Muscle layer of duodenum (tissue), 2 donors: ENCODE data around the gene MCOLN3.
"Not testable (repeated sequence)": the region's sequence is repeated elsewhere in the genome, so short reads cannot be mapped to it uniquely, and the experiment has no call there.

Experiments used
- H3K27ac ChIP-seq: one replicate; pipeline ENCODE4 v1.7.0; 2013; ENCODE audit warnings: mild to moderate bottlenecking, low read length
- H3K27me3 ChIP-seq: one replicate; pipeline ENCODE4 v1.7.0; 2013; ENCODE audit warnings: low read depth, mild to moderate bottlenecking, control low read depth, low read length
- H3K36me3 ChIP-seq, 2 donors: one replicate each; pipeline ENCODE4 v1.7.0; 2013; ENCODE audit warnings: low read length in 2 of 2, control low read depth in 1 of 2, mild to moderate bottlenecking in 1 of 2; ENCODE audit not compliant: insufficient read depth in 2 of 2, control insufficient read depth in 1 of 2
- H3K4me1 ChIP-seq, 2 donors: one replicate each; pipeline ENCODE4 v1.7.0; 2013; ENCODE audit warnings: low read length in 2 of 2, mild to moderate bottlenecking in 2 of 2, control low read depth in 1 of 2, moderate library complexity in 1 of 2; ENCODE audit not compliant: insufficient read depth in 2 of 2, control insufficient read depth in 1 of 2
- H3K4me3 ChIP-seq, 2 donors: one replicate each; pipeline ENCODE4 v1.7.0; 2013; ENCODE audit warnings: low read length in 2 of 2, low read depth in 1 of 2, mild to moderate bottlenecking in 1 of 2
- H3K9me3 ChIP-seq, 2 donors: one replicate each; pipeline ENCODE4 v1.7.0; 2013; ENCODE audit warnings: low read length in 2 of 2, control low read depth in 1 of 2, mild to moderate bottlenecking in 1 of 2; ENCODE audit not compliant: control insufficient read depth in 1 of 2
- donor health status: healthy.

The MCOLN3 gene

DNA sequence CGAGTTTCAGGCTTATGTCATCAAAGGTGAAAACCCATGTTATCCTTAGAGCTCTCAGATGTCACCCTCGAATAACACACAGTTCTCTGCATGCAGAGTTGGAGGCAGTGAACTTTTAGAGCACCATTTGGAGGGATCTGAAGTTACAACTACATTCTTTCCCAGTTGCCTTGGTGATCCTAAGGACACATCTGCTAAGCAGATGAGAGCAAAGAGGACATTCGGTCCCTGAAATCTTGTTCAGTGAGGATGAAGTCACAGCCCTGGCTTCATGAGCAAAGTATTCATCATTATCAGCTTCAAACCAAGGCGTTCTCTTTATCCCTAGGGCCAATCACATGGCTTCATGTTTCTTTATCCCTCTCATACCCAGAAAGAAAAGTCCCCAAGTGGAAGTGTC, 28.3 kb downstream of the MCOLN3 start:
- Histone ChIP-seq H3K4me3 (no peak overlapping the region), H3K4me1 (no peaks in the 10 kb centered on the region), H3K27me3 (no peaks in the 10 kb centered on the region), H3K9me3 (no peaks in the 10 kb centered on the region), H3K36me3 (no peaks in the 10 kb centered on the region), H3K27ac (no peak overlapping the region)

DNA sequence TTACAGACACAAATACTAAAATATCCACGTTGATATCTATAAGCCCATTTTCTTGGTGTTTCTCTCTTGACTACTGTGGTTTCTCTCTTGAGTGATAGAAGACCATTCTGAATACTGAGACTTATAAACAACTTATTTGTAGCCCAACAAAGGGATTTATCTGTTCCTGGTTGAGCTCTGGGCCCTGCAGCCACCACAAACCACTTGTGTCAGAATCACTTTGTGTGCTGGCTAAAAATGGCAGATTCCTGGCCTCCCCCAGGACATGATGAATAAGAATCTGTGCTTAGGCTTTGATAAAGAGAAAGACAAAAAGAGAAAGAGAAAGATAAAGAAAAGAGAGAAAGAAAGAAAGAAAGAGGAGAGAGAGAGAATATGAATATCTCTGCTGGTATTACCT, 32.5 kb downstream of the MCOLN3 start:
- Histone ChIP-seq H3K9me3 (peaks cover 0 to 5% of the 10 kb centered on the region in 2 donors), H3K36me3 (no peaks in the 10 kb centered on the region), H3K4me3 (no peak overlapping the region), H3K4me1 (no peaks in the 10 kb centered on the region), H3K27me3 (no peaks in the 10 kb centered on the region), H3K27ac (no peak overlapping the region)

DNA sequence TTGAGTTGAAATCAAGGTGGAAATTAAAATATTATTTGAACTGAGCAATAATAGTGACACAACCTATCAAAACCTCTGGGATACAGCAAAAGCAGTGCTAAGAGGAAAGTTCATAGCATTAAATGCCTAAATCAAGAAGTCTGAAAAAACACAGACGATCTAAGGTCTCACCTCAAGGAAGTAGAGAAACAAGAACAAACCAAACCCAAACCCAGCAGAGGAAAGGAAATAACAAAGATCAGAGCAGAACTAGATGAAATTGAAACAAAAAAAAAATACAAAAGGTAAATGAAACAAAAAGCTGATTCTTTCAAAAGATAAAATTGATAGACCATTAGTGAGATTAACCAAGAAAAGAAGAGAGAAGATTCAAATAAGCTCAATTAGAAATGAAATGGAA, 42.7 kb downstream of the MCOLN3 start:
- not testable (repeated sequence) for H3K36me3 ChIP-seq, H3K27me3 ChIP-seq, H3K4me1 ChIP-seq, H3K9me3 ChIP-seq, H3K27ac ChIP-seq, H3K4me3 ChIP-seq

DNA sequence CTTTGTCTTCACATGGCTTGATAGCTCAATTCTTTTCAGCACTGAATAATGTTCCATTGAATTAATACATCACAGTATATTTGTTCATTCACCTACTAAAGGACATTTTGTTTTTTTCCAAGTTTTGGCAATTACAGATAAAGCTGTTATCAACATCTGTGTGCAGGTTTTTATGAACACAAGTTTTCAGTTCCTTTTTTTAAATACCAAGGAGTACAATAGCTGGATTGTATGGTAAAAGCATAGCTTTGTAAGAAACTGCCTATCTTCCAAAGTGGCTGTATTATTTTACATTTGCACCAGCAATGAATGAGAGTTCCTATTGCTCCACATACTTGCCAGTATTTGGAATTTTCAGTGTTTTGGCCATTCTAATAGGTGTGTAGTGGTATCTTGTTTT, 46.6 kb downstream of the MCOLN3 start:
- H3K36me3 ChIP-seq: no peaks in the 10 kb centered on the region
- peaks cover 0 to 16% of the 10 kb centered on the region in 2 donors for H3K4me1 ChIP-seq
- H3K27me3 ChIP-seq: peaks cover 17% of the 10 kb centered on the region
- no peak overlapping the region for H3K27ac ChIP-seq
- no peak overlapping the region for H3K4me3 ChIP-seq
- peaks cover 0 to 4% of the 10 kb centered on the region in 2 donors for H3K9me3 ChIP-seq

DNA sequence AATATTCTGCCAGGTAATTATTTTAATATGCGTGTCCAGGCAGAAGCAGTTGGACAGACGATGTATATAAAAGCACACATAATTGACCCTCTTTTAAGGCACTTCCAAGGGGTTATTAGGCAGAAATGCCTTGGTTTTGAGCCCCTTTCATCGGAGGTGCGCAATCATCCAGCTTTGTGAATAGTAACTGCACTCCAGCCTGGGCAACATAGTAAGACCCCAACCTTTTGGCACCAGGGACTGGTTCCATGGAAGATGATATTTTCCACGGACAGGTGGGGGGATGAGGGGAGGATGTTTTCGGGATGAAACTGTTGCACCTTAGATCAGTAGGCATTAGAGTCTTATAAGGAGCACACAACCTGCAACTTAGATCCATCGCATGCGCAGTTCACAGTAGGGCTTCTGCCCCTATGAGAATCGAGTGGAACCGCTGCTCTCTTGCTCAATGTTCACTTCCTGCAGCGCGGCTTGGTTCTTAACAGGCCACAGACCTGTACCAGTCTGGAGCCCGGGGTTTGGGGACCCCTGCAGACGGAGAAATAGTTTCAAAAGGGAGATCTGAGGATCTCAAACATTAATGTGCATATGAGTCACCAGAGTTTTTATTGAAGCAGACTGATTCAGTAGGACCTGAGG, 49.5 kb downstream of the MCOLN3 start:
- H3K4me1 ChIP-seq: peaks cover 0 to 20% of the 10 kb centered on the region in 2 donors
- H3K36me3 ChIP-seq: no peaks in the 10 kb centered on the region
- no peaks in the 10 kb centered on the region for H3K9me3 ChIP-seq
- H3K4me3 ChIP-seq: peak overlapping the region in 1 of 2 donors; percentile 60
- no peak overlapping the region for H3K27ac ChIP-seq
- H3K27me3 ChIP-seq: peaks cover 26% of the 10 kb centered on the region

DNA sequence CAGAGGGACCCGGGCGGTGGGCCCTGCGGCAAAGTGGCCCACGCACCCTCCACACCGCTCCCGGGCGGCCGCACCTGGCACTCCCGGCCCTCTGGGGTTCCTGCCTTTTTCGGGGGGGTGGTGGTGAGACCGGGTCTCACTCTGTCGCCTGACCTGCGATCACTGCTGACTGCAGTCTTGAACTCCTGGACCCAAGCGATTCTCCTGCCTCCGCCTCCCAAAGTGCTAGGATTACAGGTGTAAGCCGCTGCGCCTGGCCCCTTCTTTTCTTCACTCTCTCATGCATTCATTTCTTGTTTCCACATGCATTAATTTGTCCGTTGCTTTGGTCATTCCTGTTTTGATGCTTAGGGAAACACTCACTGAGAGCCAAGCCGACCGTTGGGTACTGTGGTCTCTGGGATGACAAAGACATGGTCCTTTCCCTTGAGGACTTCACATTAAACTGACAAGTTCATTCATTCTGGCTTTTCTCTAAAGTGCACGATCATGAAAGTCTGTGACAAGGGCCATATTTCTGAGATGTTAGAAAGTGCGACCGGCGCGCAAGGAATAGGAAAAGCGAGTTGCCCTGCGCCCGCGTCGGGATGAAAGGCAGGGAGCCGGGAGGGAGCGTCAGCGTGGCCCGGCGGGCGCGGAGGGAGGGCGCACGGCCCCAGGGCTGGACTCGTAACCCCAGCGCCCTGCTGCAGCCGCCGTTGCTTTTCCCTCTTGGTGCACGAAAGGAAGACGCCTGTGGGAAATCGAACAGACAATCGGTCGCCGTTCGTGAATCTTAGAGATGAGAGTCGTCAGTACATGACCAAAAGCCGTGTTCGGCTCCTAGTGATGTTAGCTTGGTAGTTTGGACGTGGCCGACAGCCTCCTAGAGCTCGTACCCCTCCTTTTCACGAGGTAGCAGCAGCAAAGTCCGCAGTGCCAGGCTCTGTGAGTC, 50.4 kb downstream of the MCOLN3 start:
- Histone ChIP-seq H3K4me1 (peaks cover 0 to 20% of the 10 kb centered on the region in 2 donors), H3K27me3 (peaks cover 26% of the 10 kb centered on the region), H3K9me3 (no peaks in the 10 kb centered on the region), H3K36me3 (no peaks in the 10 kb centered on the region), H3K4me3 (peak overlapping the region; percentile 60 to 75), H3K27ac (no peak overlapping the region)

DNA sequence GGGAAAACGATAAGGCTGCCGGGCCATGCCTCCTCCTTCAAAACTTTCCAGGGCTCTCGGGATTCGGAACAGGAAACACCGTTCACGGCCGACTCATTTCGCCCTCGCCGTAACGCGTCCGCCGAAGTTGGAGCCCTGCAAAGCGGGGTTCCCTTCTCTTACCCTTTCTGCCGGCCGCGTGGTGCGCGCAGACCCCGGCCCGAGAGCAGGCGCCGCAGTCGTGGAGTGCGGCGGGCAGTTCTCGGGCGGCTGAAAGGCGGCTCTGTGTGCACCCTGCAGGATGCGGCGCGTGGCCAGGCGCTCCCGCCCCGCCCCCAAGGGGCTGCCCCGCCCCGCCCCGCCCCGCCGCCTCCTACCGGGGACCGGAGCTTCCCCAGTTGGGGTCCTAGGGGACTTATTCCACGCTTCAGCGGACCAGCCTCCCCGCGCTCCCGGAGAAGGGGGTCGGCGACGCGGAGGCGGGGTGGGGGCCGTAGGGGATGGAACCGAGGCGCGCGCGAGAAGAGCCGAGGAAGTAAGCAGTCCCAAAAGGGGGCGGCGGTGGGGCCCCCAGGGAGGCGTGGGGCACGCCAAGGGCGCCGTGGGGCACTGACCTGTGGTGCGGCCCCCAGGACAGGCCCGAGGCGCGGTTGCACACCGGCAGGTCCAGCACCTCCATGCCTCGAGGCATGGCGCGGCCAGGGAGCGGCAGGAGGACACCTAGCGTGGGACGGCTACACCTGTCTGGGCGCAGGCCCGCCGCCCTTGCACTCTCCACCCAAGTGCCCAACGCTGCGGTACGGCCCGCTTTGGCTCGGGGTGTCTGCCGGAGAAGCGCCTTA, 51.2 kb downstream of the MCOLN3 start, which contains the start of gene MCOLN2:
MCOLN2 (minus strand) TSS at position 268 of the 821 bp plus-strand sequence; CDS start at position 27, 241 bp downstream.
- Histone ChIP-seq H3K27ac (no peak within 1 kb of the TSS), H3K27me3 (peaks cover 26% of the 10 kb centered on the region), H3K4me3 (peak within 1 kb of the TSS; percentile 60 to 75), H3K9me3 (no peaks in the 10 kb centered on the region), H3K36me3 (no peaks in the 10 kb centered on the region), H3K4me1 (peaks cover 0 to 20% of the 10 kb centered on the region in 2 donors)

DNA sequence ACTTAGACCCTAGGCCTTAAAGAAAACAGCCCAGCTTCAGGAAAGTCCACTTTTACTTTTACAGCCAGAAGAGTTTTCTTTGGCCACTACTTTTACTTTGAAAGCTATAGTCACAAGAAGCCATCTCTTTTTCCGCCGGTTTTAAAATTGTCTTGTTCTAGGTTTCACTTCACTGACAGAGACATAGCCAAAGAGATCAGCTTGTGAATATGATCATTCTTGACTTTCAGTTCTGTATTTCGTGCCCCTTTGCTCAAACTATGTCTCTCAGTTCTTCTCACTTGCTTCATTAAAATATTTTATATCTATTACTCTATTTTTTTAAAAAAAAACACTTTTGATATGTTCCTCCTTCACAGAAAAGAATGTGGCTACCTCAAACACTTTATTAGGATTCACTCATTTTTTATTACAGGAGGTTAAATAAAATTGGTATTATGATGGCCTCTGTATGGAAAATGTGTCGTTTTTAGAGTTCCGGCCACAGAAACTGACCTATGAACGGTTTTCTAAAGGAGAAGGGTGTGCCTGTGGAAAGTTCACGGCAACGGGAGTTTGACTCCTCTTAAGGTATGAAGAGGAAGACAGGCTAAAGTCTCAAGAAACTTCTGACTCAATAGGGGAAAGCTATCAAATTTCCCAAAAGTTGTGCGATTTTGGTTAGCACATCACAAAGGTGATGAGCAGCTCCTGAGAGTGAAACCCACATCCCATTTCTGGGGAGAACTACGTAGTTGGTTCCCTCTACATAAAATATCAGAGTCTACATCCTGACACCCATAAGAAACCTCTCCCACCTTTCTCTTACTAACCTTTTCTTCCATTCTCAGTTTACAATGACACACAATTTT, 52.6 kb downstream of the MCOLN3 start:
- peaks cover 26% of the 10 kb centered on the region for H3K27me3 ChIP-seq
- peak overlapping the region in 1 of 2 donors; percentile 30 for H3K4me3 ChIP-seq
- no peak overlapping the region for H3K27ac ChIP-seq
- no peaks in the 10 kb centered on the region for H3K36me3 ChIP-seq
- H3K4me1 ChIP-seq: peaks cover 0 to 20% of the 10 kb centered on the region in 2 donors
- no peaks in the 10 kb centered on the region for H3K9me3 ChIP-seq

DNA sequence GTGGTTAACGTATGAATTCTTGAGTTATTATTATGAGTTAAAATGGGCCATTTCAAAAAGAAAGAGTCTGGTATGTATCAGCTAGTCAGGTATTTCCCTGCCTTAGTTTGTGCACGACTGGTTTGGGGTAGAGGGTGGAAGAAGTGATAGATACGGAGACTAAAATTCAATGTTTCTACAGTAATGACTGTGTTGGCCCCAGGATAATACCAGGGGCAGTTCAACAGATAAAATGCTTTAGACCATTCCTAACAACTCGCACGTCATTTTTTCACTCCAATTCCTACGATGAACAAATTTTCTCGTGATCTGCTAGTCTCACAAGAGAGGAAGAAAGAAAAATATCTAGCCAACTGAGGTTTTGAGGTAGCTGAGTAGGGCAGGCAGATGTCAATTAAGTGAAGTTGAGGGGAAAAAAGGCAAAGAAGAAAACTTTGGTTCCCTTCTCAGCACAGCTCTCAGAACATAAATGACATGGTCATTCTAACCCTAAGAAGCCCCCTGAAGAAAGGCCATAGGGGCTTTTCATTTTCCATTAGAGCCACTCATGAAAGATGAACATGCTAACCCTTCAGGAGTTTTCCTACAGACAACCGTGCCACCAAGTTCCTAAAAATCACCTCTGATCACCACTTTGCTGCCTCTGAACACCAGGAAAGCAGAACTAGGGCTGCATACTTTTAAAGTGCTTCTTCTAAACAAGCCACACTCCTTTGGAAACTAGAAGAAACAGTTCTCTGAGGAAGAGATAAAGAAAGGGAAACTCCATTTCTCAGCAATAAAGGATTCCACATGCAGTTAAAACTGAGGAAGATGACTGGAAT, 57.0 kb downstream of the MCOLN3 start:
- peaks cover 5% of the 10 kb centered on the region for H3K27me3 ChIP-seq
- no peak overlapping the region for H3K4me3 ChIP-seq
- H3K36me3 ChIP-seq: no peaks in the 10 kb centered on the region
- H3K27ac ChIP-seq: no peak overlapping the region
- H3K4me1 ChIP-seq: no peaks in the 10 kb centered on the region
- no peaks in the 10 kb centered on the region for H3K9me3 ChIP-seq

DNA sequence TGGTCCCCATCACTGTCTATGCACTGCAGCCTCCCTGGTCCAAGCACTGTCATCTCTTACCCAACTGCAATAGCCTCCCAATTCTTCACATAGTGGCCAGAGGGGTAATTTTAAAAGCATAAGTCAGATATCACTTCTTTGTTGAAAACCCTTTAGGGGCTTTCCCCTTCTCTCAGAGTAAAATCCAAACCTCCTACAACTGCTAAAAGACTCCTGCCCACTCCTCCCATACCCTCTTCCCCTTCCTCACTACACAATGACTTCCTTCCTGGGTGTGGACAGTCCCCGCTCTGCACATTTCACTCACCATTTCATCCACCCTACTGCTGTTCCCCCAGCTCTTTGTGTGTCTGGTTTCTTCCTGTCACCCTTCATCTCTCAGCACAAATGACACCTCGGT, 59.7 kb downstream of the MCOLN3 start:
- Histone ChIP-seq H3K4me1 (no peaks in the 10 kb centered on the region), H3K36me3 (no peaks in the 10 kb centered on the region)

More for the DNA sequence above, 59.7 kb downstream of the MCOLN3 start:
- Histone ChIP-seq H3K27ac (no peak overlapping the region), H3K4me3 (no peak overlapping the region), H3K27me3 (no peaks in the 10 kb centered on the region), H3K9me3 (no peaks in the 10 kb centered on the region)
